ENCODE results near the gene NEUROD2.

NEUROD2 gene

DNA sequence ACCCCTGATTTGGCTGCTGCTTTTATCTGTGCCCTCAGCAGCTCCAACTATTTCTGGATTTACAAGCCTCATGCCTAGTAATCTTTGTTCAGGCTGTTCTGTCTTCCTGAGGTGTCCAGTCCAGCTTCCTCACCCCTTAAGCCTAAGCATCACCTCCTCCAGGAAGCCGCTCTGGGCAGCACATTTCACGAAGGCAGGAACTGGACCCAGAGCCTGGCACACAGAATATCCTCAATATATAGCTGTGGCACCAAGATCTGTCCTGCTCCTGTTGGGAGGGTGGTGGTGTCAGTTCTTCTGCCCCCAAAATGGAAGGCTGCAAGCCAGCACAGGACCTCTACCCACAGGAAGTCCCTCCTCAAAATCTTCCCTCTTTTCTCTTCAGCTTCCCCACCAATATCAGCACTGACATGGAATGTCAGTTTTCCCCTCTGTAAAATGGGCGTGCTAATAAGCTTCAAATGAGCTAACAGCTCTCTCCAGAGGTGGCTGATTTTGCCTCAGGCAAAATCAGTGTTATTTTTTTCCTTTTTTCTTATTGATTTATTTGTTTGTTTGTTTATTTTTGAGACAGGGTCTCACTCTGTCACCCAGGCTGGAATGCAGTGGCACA is 6.9 kb upstream of the NEUROD2 start:
- Histone ChIP-seq H2AFZ (ENCODE audit: low read length) (no peak overlapping the region), H3K4me3 (ENCODE audit: low read length) (no peak overlapping the region), H3K9ac (ENCODE audit: low read length) (no peak overlapping the region), H3F3A (ENCODE audit: insufficient read depth, low read length) (no peaks in the 10 kb centered on the region), H3K9me2 (replicated peaks; ENCODE audit: insufficient read depth, low read length) (no peaks in the 10 kb centered on the region), H3K4me2 (ENCODE audit: low read depth, low read length) (no peak overlapping the region), H3K4me1 (ENCODE audit: low read length) (0 out of 2 replicates have a peak, but pooled peaks cover 3% of the 10 kb centered on the region), H3K27ac (ENCODE audit: low read length) (no peak overlapping the region), H3K27me3 (replicated peaks; ENCODE audit: insufficient read depth, low read length) (peaks cover 23% of the 10 kb centered on the region), H4K20me1 (ENCODE audit: insufficient read depth, low read length) (no peaks in the 10 kb centered on the region), H3K79me2 (ENCODE audit: low read length) (no peaks in the 10 kb centered on the region), H3K36me3 (replicated peaks; ENCODE audit: insufficient read depth, low read length) (no peaks in the 10 kb centered on the region), H3K9me3 (replicated peaks; ENCODE audit: insufficient read depth, low read length) (no peaks in the 10 kb centered on the region)
- no peak for DNase-seq
- TF ChIP-seq, protein P1, sequence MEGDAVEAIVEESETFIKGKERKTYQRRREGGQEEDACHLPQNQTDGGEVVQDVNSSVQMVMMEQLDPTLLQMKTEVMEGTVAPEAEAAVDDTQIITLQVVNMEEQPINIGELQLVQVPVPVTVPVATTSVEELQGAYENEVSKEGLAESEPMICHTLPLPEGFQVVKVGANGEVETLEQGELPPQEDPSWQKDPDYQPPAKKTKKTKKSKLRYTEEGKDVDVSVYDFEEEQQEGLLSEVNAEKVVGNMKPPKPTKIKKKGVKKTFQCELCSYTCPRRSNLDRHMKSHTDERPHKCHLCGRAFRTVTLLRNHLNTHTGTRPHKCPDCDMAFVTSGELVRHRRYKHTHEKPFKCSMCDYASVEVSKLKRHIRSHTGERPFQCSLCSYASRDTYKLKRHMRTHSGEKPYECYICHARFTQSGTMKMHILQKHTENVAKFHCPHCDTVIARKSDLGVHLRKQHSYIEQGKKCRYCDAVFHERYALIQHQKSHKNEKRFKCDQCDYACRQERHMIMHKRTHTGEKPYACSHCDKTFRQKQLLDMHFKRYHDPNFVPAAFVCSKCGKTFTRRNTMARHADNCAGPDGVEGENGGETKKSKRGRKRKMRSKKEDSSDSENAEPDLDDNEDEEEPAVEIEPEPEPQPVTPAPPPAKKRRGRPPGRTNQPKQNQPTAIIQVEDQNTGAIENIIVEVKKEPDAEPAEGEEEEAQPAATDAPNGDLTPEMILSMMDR (IDR thresholded peaks at IDR 0.05; ENCODE audit: low read length), result no peak
- no peak for TF ChIP-seq EZH2 (optimal IDR thresholded peaks at IDR 0.05; ENCODE audit: low read depth, low read length)

DNA sequence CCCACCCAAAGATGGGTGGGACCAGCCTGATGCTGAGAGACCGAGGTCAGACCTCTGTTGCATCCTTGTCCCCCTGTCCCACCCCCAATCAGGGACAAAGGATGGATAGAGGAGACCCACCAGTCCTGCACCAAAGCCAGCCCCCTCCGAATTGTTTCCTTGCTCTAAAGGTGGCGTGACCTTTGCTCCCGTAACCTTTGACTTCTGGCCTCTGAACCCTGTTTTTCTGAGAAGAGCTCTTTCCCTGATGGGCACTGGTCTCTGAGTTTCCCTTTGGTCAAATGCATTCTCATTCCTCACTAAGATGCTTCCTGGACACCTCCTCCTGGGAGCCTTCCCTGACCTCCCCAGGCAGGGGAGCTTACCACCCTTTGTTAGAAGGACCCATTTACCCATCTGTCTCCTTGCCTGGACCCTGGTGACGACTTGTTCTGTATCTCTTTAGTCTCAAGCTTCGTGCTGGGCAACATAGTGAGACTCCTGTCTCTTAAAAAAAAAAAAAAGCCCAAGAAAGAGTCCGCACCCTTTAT is 5.3 kb upstream of the NEUROD2 start:
- Histone ChIP-seq H3K79me2 (ENCODE audit: low read length) (no peaks in the 10 kb centered on the region), H4K20me1 (ENCODE audit: insufficient read depth, low read length) (no peaks in the 10 kb centered on the region), H3K4me3 (ENCODE audit: low read length) (no peak overlapping the region), H3K9me2 (replicated peaks; ENCODE audit: insufficient read depth, low read length) (no peaks in the 10 kb centered on the region), H3K4me1 (ENCODE audit: low read length) (0 out of 2 replicates have a peak, but pooled peaks cover 3% of the 10 kb centered on the region), H3K9me3 (replicated peaks; ENCODE audit: insufficient read depth, low read length) (no peaks in the 10 kb centered on the region), H3K27ac (ENCODE audit: low read length) (no peak overlapping the region), H3K9ac (ENCODE audit: low read length) (no peak overlapping the region), H2AFZ (ENCODE audit: low read length) (no peak overlapping the region), H3F3A (ENCODE audit: insufficient read depth, low read length) (no peaks in the 10 kb centered on the region), H3K36me3 (replicated peaks; ENCODE audit: insufficient read depth, low read length) (no peaks in the 10 kb centered on the region), H3K27me3 (replicated peaks; ENCODE audit: insufficient read depth, low read length) (peaks cover 31% of the 10 kb centered on the region), H3K4me2 (ENCODE audit: low read depth, low read length) (no peak overlapping the region)
- TF ChIP-seq EZH2 (optimal IDR thresholded peaks at IDR 0.05; ENCODE audit: low read depth, low read length) (no peak), EZH2phosphoT487 (IDR thresholded peaks at IDR 0.05; ENCODE audit: low read length) (no peak)
- TF ChIP-seq, protein P1 (IDR thresholded peaks at IDR 0.05; ENCODE audit: low read length), result no peak
- no peak for DNase-seq

DNA sequence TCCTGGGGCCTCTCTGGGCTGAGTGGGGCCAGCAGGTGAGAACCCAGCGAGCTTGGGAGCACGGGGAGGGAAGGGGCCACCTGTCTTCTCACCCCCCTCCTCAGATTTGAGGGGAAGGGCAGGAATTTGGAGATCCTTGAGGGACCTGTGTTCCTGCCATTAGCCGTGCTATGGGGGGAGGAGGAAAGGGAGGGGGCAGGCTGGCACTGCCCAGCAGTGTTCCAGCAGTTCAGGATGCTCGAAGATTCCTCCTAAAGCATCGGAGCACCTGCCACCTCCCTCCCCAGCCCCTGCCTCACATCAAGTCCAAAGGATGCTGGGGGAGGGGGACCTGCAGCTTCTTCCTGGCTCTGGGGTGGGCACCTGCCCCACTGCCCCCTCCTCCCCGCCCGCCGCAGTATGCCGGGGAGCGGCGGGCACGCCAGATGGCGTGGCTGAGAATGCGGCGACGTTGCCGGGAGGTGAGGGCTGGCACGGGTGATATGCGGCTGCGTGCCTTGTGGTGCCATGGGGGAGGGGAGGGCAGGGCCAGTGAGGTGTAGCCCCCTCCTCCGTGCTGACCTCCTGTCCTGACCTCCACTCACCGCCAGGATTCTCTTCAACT is 4.7 kb upstream of the NEUROD2 start:
- Histone ChIP-seq H3K36me3 (replicated peaks; ENCODE audit: insufficient read depth, low read length) (no peaks in the 10 kb centered on the region), H2AFZ (ENCODE audit: low read length) (no peak overlapping the region), H3F3A (ENCODE audit: insufficient read depth, low read length) (no peaks in the 10 kb centered on the region), H3K9me2 (replicated peaks; ENCODE audit: insufficient read depth, low read length) (no peaks in the 10 kb centered on the region), H3K27me3 (replicated peaks; ENCODE audit: insufficient read depth, low read length) (peaks cover 34% of the 10 kb centered on the region), H3K4me1 (ENCODE audit: low read length) (0 out of 2 replicates have a peak, but pooled peaks cover 1% of the 10 kb centered on the region), H3K9ac (ENCODE audit: low read length) (no peak overlapping the region), H3K4me2 (ENCODE audit: low read depth, low read length) (no peak overlapping the region), H3K27ac (ENCODE audit: low read length) (no peak overlapping the region), H3K79me2 (ENCODE audit: low read length) (no peaks in the 10 kb centered on the region), H3K9me3 (replicated peaks; ENCODE audit: insufficient read depth, low read length) (no peaks in the 10 kb centered on the region), H4K20me1 (ENCODE audit: insufficient read depth, low read length) (no peaks in the 10 kb centered on the region), H3K4me3 (ENCODE audit: low read length) (no peak overlapping the region)
- TF ChIP-seq EZH2 (optimal IDR thresholded peaks at IDR 0.05; ENCODE audit: low read depth, low read length) (no peak), EZH2phosphoT487 (IDR thresholded peaks at IDR 0.05; ENCODE audit: low read length) (no peak)
- TF ChIP-seq, protein P1 (IDR thresholded peaks at IDR 0.05; ENCODE audit: low read length), result no peak
- DNase-seq, result no peak

Measured in MM.1S (cell line).